HG03439 (cell line): ENCODE measurements around the gene PCDHGA10.
"Not testable (repeated sequence)": the region's sequence is repeated elsewhere in the genome, so short reads cannot be mapped to it uniquely, and the experiment has no call there.

Source experiments
- ATAC-seq: cut with Tn5 transposase; IDR thresholded peaks from one replicate; pipeline ENCODE4 v1.9.1; 2021; ENCODE audit warnings: mild to moderate bottlenecking, moderate library complexity; ENCODE audit not compliant: unreplicated experiment

The PCDHGA10 gene

GRCh38 chr5:141412854-141413539, at the start of gene PCDHGA10:
PCDHGA10 (plus strand) TSS chr5:141412987; CDS start chr5:141413176, 189 bp downstream.
- ATAC-seq = peak; percentile 70

GRCh38 chr5:141363952-141364660, 48.7 kb upstream of the PCDHGA10 start, which contains the start of gene PCDHGA5:
PCDHGA5 (plus strand) TSS chr5:141364162; CDS start chr5:141364331, 169 bp downstream.
- no peak for ATAC-seq

- ATAC-seq = no peak
Observed at GRCh38 chr5:141366016-141366896, 46.5 kb upstream of the PCDHGA10 start.

- ATAC-seq = peak; percentile 88
Observed at GRCh38 chr5:141369994-141370848, 42.6 kb upstream of the PCDHGA10 start, which contains the start of gene PCDHGB3. PCDHGB3 (plus strand) TSS chr5:141370242; CDS start chr5:141370395, 153 bp downstream.

- ATAC-seq = no peak
Observed at GRCh38 chr5:141371572-141372475, 41.0 kb upstream of the PCDHGA10 start.

GRCh38 chr5:141373673-141374317, 39.0 kb upstream of the PCDHGA10 start, which contains the start of gene PCDHGA6:
PCDHGA6 (plus strand) TSS chr5:141373891; CDS start chr5:141374084, 193 bp downstream.
- no peak for ATAC-seq

- ATAC-seq = no peak
Observed at GRCh38 chr5:141374627-141375026, 38.2 kb upstream of the PCDHGA10 start.

GRCh38 chr5:141375444-141376155, 37.2 kb upstream of the PCDHGA10 start:
- ATAC-seq = not testable (repeated sequence)

- ATAC-seq = no peak
Observed at GRCh38 chr5:141382469-141383294, 30.1 kb upstream of the PCDHGA10 start, which contains the start of gene PCDHGA7. PCDHGA7 (plus strand) TSS chr5:141382742; CDS start chr5:141382900, 158 bp downstream.

GRCh38 chr5:141383345-141383744, 29.4 kb upstream of the PCDHGA10 start:
- no peak for ATAC-seq

GRCh38 chr5:141384471-141385267, 28.1 kb upstream of the PCDHGA10 start:
- ATAC-seq = no peak

- not testable (repeated sequence) for ATAC-seq
Observed at GRCh38 chr5:141387557-141388311, 25.1 kb upstream of the PCDHGA10 start, which contains the start of gene PCDHGB4. PCDHGB4 (plus strand) TSS chr5:141387698; CDS start chr5:141387885, 187 bp downstream.

GRCh38 chr5:141388661-141389060, 24.1 kb upstream of the PCDHGA10 start:
- ATAC-seq = no peak

GRCh38 chr5:141389153-141390042, 23.4 kb upstream of the PCDHGA10 start:
- ATAC-seq = no peak
